BLaER1 treated with 17β-estradiol and CSF1 and Interleukin-3, amounts not matched to agents 10 nM and 100 nM (cell line): ENCODE results near the gene BCAS1.

Source experiments
- H3K27ac ChIP-seq, 11 experiments: shearing (Covaris generic); formaldehyde crosslinking; 2 replicates each; pipeline ENCODE4 v1.8.1; 2022
- H3K27me3 ChIP-seq, 11 experiments: shearing (Covaris generic); formaldehyde crosslinking; 2 replicates each; pipeline ENCODE4 v1.8.1; 2022
- H3K36me3 ChIP-seq, 11 experiments: shearing (Covaris generic); formaldehyde crosslinking; 2 replicates each; pipeline ENCODE4 v1.8.1; 2022
- H3K4me1 ChIP-seq, 10 experiments: shearing (Covaris generic); formaldehyde crosslinking; 2 replicates each; pipeline ENCODE4 v1.8.1; 2022
- H3K4me2 ChIP-seq, 11 experiments: shearing (Covaris generic); formaldehyde crosslinking; 2 replicates each; pipeline ENCODE4 v1.8.1; 2022
- H3K4me3 ChIP-seq, 10 experiments: shearing (Covaris generic); formaldehyde crosslinking; 2 replicates each; pipeline ENCODE4 v1.8.1; 2022
- H3K9ac ChIP-seq, 11 experiments: shearing (Covaris generic); formaldehyde crosslinking; 2 replicates each; pipeline ENCODE4 v1.8.1; 2022
- H3K9me3 ChIP-seq, 11 experiments: shearing (Covaris generic); formaldehyde crosslinking; replicated peaks in 1 of 11; 2 replicates each; pipeline ENCODE4 v1.8.1; 2022
- H4K20me1 ChIP-seq, 11 experiments: shearing (Covaris generic); formaldehyde crosslinking; 2 replicates each; pipeline ENCODE4 v1.8.1; 2022
- Cebpa-rat ChIP-seq, 11 experiments: shearing (Covaris generic); IDR thresholded peaks; 2 replicates each; pipeline ENCODE4 v1.8.1; 2022

The BCAS1 gene

DNA sequence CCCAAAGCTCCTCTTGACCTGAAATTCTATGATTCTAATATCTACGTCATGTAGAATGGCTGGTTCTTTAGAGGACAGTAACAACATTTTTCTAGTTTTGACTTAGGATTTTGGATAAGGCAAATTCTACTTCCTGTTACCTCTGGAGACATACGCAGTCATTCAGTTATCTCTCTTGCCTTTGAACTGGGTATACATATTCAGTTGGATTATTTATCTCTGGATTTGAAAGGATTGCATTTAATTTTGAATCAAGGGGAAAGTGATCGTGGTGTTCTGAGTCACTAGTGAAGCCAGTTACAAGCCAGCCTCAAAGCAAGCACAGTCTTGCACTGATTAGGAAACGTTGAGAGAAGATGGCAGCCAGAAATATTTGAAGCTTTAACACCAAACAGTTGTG lies 35.3 kb upstream of the BCAS1 start:
- H3K27me3 ChIP-seq, result no peaks in the 10 kb centered on the region
- H3K4me1 ChIP-seq, result no peaks in the 10 kb centered on the region
- no peak overlapping the region for H3K4me3 ChIP-seq
- TF ChIP-seq Cebpa-rat (IDR thresholded peaks at IDR 0.05), result no peak
- no peak overlapping the region for H3K9ac ChIP-seq
- no peaks in the 10 kb centered on the region for H3K36me3 ChIP-seq
- no peaks in the 10 kb centered on the region for H4K20me1 ChIP-seq
- no peak overlapping the region for H3K27ac ChIP-seq
- H3K4me2 ChIP-seq, result no peak overlapping the region
- H3K9me3 ChIP-seq, result 0 out of 22 replicates have a peak, but pooled peaks cover 0 to under 1% (median 0%) of the 10 kb centered on the region in 11 experiments

DNA sequence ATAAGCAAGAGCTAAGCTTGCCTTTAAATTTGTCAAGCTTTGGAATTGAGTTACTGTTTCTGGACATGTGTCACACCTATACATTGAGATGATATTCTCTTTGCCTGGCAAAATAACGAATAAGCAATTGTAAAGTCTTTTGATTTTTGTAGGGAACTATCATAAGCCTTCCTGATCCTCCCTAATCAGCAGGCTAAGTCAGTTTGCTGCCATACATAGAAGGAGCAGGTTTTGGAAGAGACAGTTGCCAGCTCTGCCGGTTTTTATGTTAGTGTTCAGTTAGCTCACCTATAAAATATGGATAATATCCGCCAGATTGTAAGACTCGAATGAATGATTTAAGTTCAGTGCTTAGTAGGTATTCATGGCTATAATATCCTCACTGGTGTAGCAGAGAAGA lies 34.4 kb upstream of the BCAS1 start:
- Histone ChIP-seq H3K4me1 (no peaks in the 10 kb centered on the region), H3K27me3 (no peaks in the 10 kb centered on the region), H3K4me3 (no peak overlapping the region), H3K27ac (no peak overlapping the region), H3K9me3 (no peaks in the 10 kb centered on the region), H3K4me2 (no peak overlapping the region), H3K9ac (no peak overlapping the region), H4K20me1 (no peaks in the 10 kb centered on the region), H3K36me3 (no peaks in the 10 kb centered on the region)
- TF ChIP-seq Cebpa-rat (IDR thresholded peaks at IDR 0.05), result no peak

DNA sequence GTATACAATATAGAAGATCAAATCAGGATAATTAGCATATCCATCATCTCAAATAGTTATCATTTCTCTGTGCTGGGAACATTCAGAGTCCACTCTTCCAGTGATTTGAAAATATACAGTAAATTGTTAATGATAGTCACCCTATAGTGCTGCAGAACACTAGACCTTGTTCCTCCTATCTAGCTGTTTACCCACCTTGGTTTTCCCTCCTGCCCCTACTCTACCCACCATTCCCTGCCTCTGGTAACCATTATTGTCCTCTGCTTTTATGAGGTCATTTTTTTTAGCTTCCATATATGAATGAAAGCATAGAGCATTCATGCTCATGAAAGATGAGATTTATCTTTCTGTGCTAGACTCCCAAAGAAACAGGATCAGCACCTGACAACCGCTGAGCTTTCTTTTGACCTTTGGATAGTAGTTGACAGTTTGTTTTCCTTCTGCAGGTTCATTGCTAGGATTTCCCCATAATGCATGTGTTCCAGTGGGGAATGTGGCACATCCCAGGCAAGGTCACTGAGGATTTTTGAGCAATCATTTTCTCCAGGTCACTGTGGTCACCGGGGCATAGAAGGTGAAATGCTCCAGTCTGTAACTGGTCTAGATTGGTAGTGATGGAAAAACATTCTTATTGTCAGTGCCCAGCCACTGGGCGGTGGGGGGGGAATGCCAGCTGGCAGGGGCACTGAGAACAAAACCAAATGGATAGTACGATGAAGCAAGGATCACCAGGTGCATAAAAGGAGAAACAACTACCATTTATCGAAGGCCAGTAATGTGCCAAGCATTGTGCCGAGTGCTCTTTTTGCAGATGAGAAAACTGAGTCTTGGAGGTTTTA lies 33.6 kb upstream of the BCAS1 start:
- no peak overlapping the region for H3K9ac ChIP-seq
- H3K4me3 ChIP-seq, result no peak overlapping the region
- no peak overlapping the region for H3K27ac ChIP-seq
- H3K36me3 ChIP-seq, result no peaks in the 10 kb centered on the region
- TF ChIP-seq Cebpa-rat (IDR thresholded peaks at IDR 0.05), result no peak
- no peaks in the 10 kb centered on the region for H3K9me3 ChIP-seq
- H3K27me3 ChIP-seq, result no peaks in the 10 kb centered on the region
- no peak overlapping the region for H3K4me2 ChIP-seq
- peaks cover 0 to 2% (median 0%) of the 10 kb centered on the region in 10 experiments; a peak in 7 of 20 replicates for H3K4me1 ChIP-seq
- H4K20me1 ChIP-seq, result no peaks in the 10 kb centered on the region

DNA sequence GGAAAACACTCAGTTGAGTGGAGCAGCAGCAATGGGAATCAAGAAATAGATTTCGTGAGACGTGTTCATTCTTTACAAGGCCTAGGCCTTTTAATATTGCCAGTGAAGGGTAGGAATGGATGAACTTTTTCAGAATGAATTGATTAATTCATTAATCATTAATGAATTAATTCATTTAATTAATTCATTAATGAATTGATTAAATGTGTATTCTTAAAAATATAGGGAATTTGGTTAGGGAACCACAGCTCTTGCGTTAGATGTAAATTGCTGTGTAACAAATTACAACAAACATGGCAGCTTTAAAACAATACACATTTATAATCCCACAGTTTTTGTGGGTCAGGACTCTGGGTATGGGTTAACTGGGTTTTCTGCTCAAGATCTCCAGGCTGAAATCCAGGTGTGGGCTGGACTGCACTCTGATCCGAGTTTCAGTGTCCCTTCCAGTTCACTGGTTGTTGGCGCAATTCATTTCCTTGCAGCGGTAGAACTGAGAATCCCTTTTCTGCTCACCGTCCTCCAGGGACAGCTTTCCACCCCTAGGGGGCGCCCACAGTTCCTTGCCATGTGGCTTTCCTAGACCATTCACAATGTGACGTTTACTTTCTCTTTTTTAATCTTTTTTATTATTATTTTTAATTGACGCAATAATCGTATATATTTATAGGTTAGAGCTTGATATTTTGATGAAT lies 32.8 kb upstream of the BCAS1 start:
- H3K9me3 ChIP-seq, result no peaks in the 10 kb centered on the region
- TF ChIP-seq Cebpa-rat (IDR thresholded peaks at IDR 0.05), result no peak
- no peaks in the 10 kb centered on the region for H3K36me3 ChIP-seq
- H3K4me1 ChIP-seq, result peaks cover 0 to 10% (median 8%) of the 10 kb centered on the region in 10 experiments; a peak in 18 of 20 replicates
- no peak overlapping the region for H3K9ac ChIP-seq
- no peaks in the 10 kb centered on the region for H3K27me3 ChIP-seq
- H3K4me3 ChIP-seq, result no peak overlapping the region
- no peaks in the 10 kb centered on the region for H4K20me1 ChIP-seq
- H3K4me2 ChIP-seq, result no peak overlapping the region
- H3K27ac ChIP-seq, result no peak overlapping the region

DNA sequence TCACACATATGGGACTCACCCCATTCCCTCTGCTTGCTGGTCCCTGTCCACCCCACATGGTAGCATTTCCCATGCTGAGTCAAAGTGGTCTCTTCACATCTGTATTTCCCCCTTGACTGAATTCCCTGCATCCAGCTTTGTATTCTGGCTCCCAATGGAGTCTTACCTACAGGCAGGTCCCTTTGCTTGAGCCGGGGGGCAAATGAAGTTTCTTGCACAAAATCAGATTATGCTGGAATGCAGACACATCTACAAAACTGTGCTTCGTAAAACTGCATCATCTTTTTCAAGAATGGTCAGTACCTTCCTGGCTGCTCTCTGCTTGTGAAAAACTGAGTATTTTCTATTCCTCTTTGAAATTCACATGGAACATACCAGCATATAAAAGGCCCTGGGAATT lies 32.1 kb upstream of the BCAS1 start:
- H3K36me3 ChIP-seq, result no peaks in the 10 kb centered on the region
- H3K27me3 ChIP-seq, result no peaks in the 10 kb centered on the region
- H3K9ac ChIP-seq, result no peak overlapping the region
- H3K27ac ChIP-seq, result no peak overlapping the region
- no peak overlapping the region for H3K4me3 ChIP-seq
- no peaks in the 10 kb centered on the region for H3K9me3 ChIP-seq
- H3K4me2 ChIP-seq, result no peak overlapping the region
- no peaks in the 10 kb centered on the region for H4K20me1 ChIP-seq
- H3K4me1 ChIP-seq, result peaks cover 0 to 14% (median 8%) of the 10 kb centered on the region in 10 experiments; a peak in 18 of 20 replicates
- no peak for TF ChIP-seq Cebpa-rat (IDR thresholded peaks at IDR 0.05)

DNA sequence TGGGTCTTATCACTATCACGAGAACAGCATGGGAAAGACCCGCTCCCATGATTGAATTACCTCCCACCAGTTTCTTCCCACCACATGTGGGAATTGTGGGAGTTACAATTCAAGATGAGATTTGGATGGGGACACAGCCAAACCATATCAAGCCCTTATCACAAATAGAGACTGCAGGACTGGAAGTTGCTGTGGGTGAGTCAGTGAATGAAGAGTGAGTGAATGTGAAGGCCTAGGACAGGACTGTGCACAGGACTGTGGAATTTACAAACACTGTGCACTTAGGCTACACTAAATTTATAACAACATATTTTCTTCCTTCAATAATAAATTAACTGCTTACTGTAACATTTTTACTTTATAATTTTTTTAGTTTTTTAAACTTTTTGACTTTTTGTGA lies 30.2 kb upstream of the BCAS1 start:
- no peaks in the 10 kb centered on the region for H3K9me3 ChIP-seq
- no peak overlapping the region for H3K27ac ChIP-seq
- H4K20me1 ChIP-seq, result no peaks in the 10 kb centered on the region
- H3K4me2 ChIP-seq, result no peak overlapping the region
- H3K9ac ChIP-seq, result no peak overlapping the region
- H3K36me3 ChIP-seq, result no peaks in the 10 kb centered on the region
- H3K4me1 ChIP-seq, result peaks cover 0 to 14% (median 8%) of the 10 kb centered on the region in 10 experiments; a peak in 18 of 20 replicates
- H3K4me3 ChIP-seq, result no peak overlapping the region
- TF ChIP-seq Cebpa-rat (IDR thresholded peaks at IDR 0.05), result no peak
- no peaks in the 10 kb centered on the region for H3K27me3 ChIP-seq

DNA sequence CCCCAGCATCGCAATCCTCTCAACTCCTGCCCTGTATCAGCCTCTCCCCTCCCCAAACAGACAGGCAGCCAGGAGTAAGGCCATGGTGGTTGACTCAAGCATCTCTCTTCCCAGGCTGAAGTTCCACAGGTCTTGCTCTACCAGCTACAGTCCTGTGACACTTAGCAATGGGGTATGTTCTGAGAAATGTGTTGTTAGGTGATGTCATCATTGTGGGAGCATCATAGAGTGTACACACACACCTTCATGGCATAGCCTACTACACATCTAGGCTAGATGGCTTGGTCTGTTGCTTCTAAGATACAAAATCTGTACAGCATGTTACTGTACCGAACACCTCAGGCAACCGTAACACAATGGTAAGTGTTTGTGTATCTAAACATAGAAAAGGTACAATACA lies 29.5 kb upstream of the BCAS1 start:
- no peak overlapping the region for H3K4me2 ChIP-seq
- H3K27ac ChIP-seq, result no peak overlapping the region
- H3K9me3 ChIP-seq, result no peaks in the 10 kb centered on the region
- no peak for TF ChIP-seq Cebpa-rat (IDR thresholded peaks at IDR 0.05)
- peaks cover 0 to 14% (median 8%) of the 10 kb centered on the region in 10 experiments; a peak in 18 of 20 replicates for H3K4me1 ChIP-seq
- no peaks in the 10 kb centered on the region for H3K27me3 ChIP-seq
- H3K4me3 ChIP-seq, result no peak overlapping the region
- no peak overlapping the region for H3K9ac ChIP-seq
- H4K20me1 ChIP-seq, result no peaks in the 10 kb centered on the region
- H3K36me3 ChIP-seq, result no peaks in the 10 kb centered on the region

DNA sequence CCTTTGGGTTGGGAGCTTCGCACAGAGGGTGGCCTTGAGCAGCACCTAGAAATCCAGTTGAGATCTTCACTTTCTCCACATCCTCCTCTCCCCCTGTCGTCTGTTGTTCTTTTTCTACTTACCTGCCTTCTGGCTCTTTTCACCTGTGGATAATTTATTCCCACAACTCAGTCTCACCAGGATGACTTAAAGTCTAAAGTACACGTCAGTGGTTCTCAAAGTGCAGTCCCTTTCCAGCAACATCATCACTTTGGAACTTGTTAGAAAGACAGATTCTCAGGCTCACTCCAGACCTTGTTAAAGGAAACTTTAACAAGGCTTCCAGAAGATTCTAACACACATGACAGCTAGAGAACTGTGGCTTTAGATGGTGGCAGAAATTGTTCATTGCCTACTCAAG lies 27.7 kb upstream of the BCAS1 start:
- H3K27ac ChIP-seq, result no peak overlapping the region
- H3K4me1 ChIP-seq, result peaks cover 0 to 14% (median 8%) of the 10 kb centered on the region in 10 experiments; a peak in 18 of 20 replicates
- no peaks in the 10 kb centered on the region for H3K9me3 ChIP-seq
- no peak for TF ChIP-seq Cebpa-rat (IDR thresholded peaks at IDR 0.05)
- no peaks in the 10 kb centered on the region for H4K20me1 ChIP-seq
- H3K27me3 ChIP-seq, result no peaks in the 10 kb centered on the region
- H3K36me3 ChIP-seq, result no peaks in the 10 kb centered on the region
- H3K4me3 ChIP-seq, result no peak overlapping the region
- H3K9ac ChIP-seq, result 0 out of 22 replicates have a peak overlapping the region, but pooled peaks of 1 of the 11 experiments have one; percentile 0
- peak overlapping the region in 9 of 11 experiments; percentile 25 to 59 (median 50); a peak in 12 of 22 replicates for H3K4me2 ChIP-seq

DNA sequence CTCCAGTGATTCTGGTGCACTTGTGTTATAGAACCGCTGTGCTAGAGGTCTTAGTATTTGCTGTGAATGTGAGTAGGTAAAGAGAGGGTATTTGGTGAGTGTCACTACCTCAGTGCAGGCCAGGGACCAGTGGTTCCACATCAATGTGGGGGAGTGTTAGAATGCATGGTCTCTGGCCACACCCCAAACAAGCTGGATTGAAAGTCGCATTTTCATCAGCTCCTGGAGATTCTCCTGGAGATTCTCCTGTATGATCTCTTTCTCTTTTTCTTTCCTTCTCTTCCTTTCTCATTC lies 26.8 kb upstream of the BCAS1 start:
- Histone ChIP-seq H3K4me1 (peaks cover 0 to 14% (median 8%) of the 10 kb centered on the region in 10 experiments; a peak in 18 of 20 replicates), H3K4me2 (no peak overlapping the region), H4K20me1 (no peaks in the 10 kb centered on the region), H3K9ac (no peak overlapping the region), H3K9me3 (no peaks in the 10 kb centered on the region), H3K36me3 (no peaks in the 10 kb centered on the region), H3K27ac (no peak overlapping the region), H3K27me3 (no peaks in the 10 kb centered on the region), H3K4me3 (no peak overlapping the region)
- no peak for TF ChIP-seq Cebpa-rat (IDR thresholded peaks at IDR 0.05)
